K562 (cell line): ENCODE results near the gene TNC. TPM values are rescaled to one million over a fixed set of nuclear protein-coding genes. Genes with fewer than 3 reads are reported as not detected.

Experiments used
- ASH1L ChIP-seq: fragments of 450-650 bp; IDR thresholded peaks from 2 replicates; pipeline ENCODE4 v1.6.1; 2018; ENCODE audit warnings: borderline replicate concordance, mild to moderate bottlenecking, low read depth; ENCODE audit not compliant: partially characterized antibody
- CREB1 ChIP-seq, 2 experiments: sonication (generic) in 1 of 2; formaldehyde crosslinking in 1 of 2; IDR thresholded peaks; 2 replicates each; pipeline versions ENCODE4 v1.6.1 to v1.8.0; 2012 to 2022; ENCODE audit warnings: inconsistent platforms in 1 of 2, mild to moderate bottlenecking in 1 of 2, missing genetic modification reagents in 1 of 2, moderate library complexity in 1 of 2
- CSDE1 ChIP-seq, 2 experiments: fragments of 450-650 bp; IDR thresholded peaks; 2 replicates each; pipeline ENCODE4 v1.6.1; 2016; ENCODE audit warnings: mild to moderate bottlenecking in 1 of 2
- E2F8 ChIP-seq: fragments of 450-650 bp; IDR thresholded peaks from 2 replicates; pipeline ENCODE4 v1.7.1; 2018; ENCODE audit warnings: mild to moderate bottlenecking, low read depth; ENCODE audit not compliant: partially characterized antibody
- ETV1 ChIP-seq: fragments of 450-650 bp; conservative IDR thresholded peaks from 2 replicates; pipeline ENCODE4 v1.6.1; 2016; ENCODE audit warnings: missing genetic modification characterization, control low read depth, low read depth, missing compliant biosample characterization
- FIP1L1 ChIP-seq: fragments of 200-400 bp; formaldehyde crosslinking; IDR thresholded peaks from 2 replicates; pipeline ENCODE4 v1.6.1; 2018; ENCODE audit warnings: mild to moderate bottlenecking, low read depth, low read length; ENCODE audit not compliant: poor library complexity, severe bottlenecking
- GATA2 ChIP-seq: sonication (generic); formaldehyde crosslinking; IDR thresholded peaks from 2 replicates; pipeline ENCODE4 v1.4.0; 2020; ENCODE audit warnings: mild to moderate bottlenecking, missing genetic modification reagents
- GATAD2A ChIP-seq: fragments of 450-650 bp; IDR thresholded peaks from 2 replicates; pipeline ENCODE4 v1.6.1; 2017
- HDAC6 ChIP-seq: IDR thresholded peaks from 2 replicates; pipeline ENCODE4 v1.6.1; 2012; ENCODE audit warnings: low read depth, mild to moderate bottlenecking, control low read depth, inconsistent platforms, low read length, moderate library complexity
- HINFP ChIP-seq: fragments of 450-650 bp; conservative IDR thresholded peaks from 2 replicates; pipeline ENCODE4 v1.6.1; 2016; ENCODE audit warnings: missing genetic modification characterization, low read depth, mild to moderate bottlenecking, control low read depth, missing compliant biosample characterization
- MED1 ChIP-seq: sonication (generic); formaldehyde crosslinking; IDR thresholded peaks from 2 replicates; pipeline ENCODE4 v1.8.1; 2023; ENCODE audit warnings: missing genetic modification reagents, borderline replicate concordance
- MEF2A ChIP-seq: IDR thresholded peaks from 2 replicates; pipeline ENCODE4 v1.6.1; 2011; ENCODE audit warnings: low read depth, mild to moderate bottlenecking, low read length, moderate library complexity; ENCODE audit not compliant: control insufficient read depth
- NR4A1 ChIP-seq, 2 experiments: fragments of 250-450 bp in 1 of 2; fragments of 450-650 bp in 1 of 2; sonication (Bioruptor Pico) in 1 of 2; IDR thresholded peaks; 2 replicates each; pipeline versions ENCODE4 v1.4.0 to v1.6.1; 2016 to 2020; ENCODE audit warnings: mild to moderate bottlenecking in 2 of 2, missing compliant biosample characterization in 1 of 2, missing genetic modification characterization in 1 of 2, moderate library complexity in 1 of 2
- RBM25 ChIP-seq: fragments of 200-400 bp; formaldehyde crosslinking; IDR thresholded peaks from 2 replicates; pipeline ENCODE4 v1.6.1; 2018; ENCODE audit warnings: low read length, low read depth, moderate library complexity; ENCODE audit not compliant: severe bottlenecking
- SNIP1 ChIP-seq: fragments of 450-650 bp; IDR thresholded peaks from 2 replicates; pipeline ENCODE4 v1.7.1; 2017; ENCODE audit warnings: low read depth, mild to moderate bottlenecking
- SUPT5H ChIP-seq: fragments of 450-650 bp; IDR thresholded peaks from 2 replicates; pipeline ENCODE4 v1.6.1; 2016
- ZNF76 ChIP-seq: fragments of 250-450 bp; sonication (Bioruptor Pico); IDR thresholded peaks from 2 replicates; pipeline ENCODE4 v1.4.0; 2020; ENCODE audit warnings: mild to moderate bottlenecking, moderate library complexity, borderline replicate concordance
- polyA plus RNA-seq, 8 experiments: library from polyadenylated mRNA; depleted of rRNA in 4 of 8; stranded (reverse) in 5 of 8; unstranded in 3 of 8; fragments of >200 nt; fragmentation: Nextera tagmentation in 2 of 8; fragmentation: Illumina TruSeq in 1 of 8; extraction: Ambion mirVana in 2 of 8; extraction: Trizol in 1 of 8; gene quantifications; 2 replicates each; pipeline versions ENCODE4 v1.2.1 to v1.2.3, GENCODE V29; 2011 to 2014; ENCODE audit warnings: inconsistent platforms in 1 of 8, missing spikeins in 1 of 8
- total RNA-seq, 7 experiments: library from RNA; depleted of rRNA in 6 of 7; stranded (reverse); fragments of >200 nt in 6 of 7; fragmentation: Illumina TruSeq in 2 of 7; extraction: Trizol in 2 of 7; gene quantifications; 2 replicates each; pipeline versions ENCODE4 v1.2.1 to v1.2.3, GENCODE V29; 2011 to 2021; ENCODE audit warnings: low replicate concordance in 1 of 7
- TF ChIP-seq, protein P1 (sequence below): fragments of 250-450 bp; sonication (Bioruptor Pico); IDR thresholded peaks from 2 replicates; pipeline ENCODE4 v1.5.0; 2021; ENCODE audit warnings: mild to moderate bottlenecking, moderate library complexity

TNC gene
- total and polyA plus RNA-seq, 9 of the 15 experiments (the other 6 are each of a cell fraction or from before 2014, with no cell fraction given): under 0.01 to 0.29 TPM; not detected in 7

DNA sequence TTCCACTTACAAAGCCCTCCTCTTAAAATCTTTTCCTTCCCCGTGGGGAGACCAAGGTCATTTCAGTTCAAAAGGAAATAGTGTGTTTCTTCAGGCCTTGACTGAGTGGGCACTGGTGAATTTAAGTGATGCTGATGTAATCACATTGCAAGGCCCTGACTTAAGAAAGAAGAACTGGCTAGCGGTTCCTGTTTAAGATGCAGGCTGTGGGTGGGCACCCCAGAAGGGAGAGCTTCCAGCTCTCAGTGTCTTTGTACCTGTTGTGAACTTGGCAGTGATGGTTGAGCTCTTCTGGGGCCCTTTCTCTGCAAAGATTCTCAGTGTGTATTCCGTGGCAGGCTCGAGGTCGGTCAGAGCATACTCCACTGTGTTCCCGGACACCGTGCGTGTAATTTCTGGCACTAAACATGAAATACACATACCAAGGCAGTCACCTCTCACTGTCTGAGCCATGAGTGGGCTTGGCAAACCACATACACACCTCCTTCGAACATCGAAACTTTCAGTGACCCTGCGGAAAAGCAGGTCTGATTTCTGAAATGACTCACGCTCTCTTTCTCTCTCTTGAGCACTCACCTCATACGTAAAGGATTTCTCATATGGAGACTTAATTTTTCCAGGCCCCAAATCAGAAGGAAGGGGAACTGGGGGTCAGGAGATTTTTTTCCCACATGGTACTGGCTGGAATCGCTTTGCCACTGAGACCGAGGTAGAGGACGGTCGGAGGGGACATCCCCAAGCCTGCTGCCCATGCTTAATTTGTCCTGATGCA is 81.9 kb downstream of the TNC start (continued):
- TF ChIP-seq NR4A1 (CRISPR knock-in tag; IDR thresholded peaks at IDR 0.05) (no peak), NR4A1 (tag; IDR thresholded peaks at IDR 0.05) (no peak), ZNF76 (CRISPR knock-in tag) (no peak), FIP1L1 (no peak), SUPT5H (no peak), GATA2 (CRISPR knock-in tag) (no peak), MEF2A (no peak), ASH1L (no peak), SNIP1 (no peak), MED1 (no peak), HINFP (tag) (no peak), CSDE1 (IDR thresholded peaks at IDR 0.05) (no peak), RBM25 (no peak), HDAC6 (no peak), GATAD2A (no peak), CREB1 (IDR thresholded peaks at IDR 0.05) (no peak), CREB1 (CRISPR knock-in tag; IDR thresholded peaks at IDR 0.05) (no peak), E2F8 (no peak), ETV1 (peak; percentile 46; the same call in 1 of the 2 replicates)
- TF ChIP-seq, protein P1, sequence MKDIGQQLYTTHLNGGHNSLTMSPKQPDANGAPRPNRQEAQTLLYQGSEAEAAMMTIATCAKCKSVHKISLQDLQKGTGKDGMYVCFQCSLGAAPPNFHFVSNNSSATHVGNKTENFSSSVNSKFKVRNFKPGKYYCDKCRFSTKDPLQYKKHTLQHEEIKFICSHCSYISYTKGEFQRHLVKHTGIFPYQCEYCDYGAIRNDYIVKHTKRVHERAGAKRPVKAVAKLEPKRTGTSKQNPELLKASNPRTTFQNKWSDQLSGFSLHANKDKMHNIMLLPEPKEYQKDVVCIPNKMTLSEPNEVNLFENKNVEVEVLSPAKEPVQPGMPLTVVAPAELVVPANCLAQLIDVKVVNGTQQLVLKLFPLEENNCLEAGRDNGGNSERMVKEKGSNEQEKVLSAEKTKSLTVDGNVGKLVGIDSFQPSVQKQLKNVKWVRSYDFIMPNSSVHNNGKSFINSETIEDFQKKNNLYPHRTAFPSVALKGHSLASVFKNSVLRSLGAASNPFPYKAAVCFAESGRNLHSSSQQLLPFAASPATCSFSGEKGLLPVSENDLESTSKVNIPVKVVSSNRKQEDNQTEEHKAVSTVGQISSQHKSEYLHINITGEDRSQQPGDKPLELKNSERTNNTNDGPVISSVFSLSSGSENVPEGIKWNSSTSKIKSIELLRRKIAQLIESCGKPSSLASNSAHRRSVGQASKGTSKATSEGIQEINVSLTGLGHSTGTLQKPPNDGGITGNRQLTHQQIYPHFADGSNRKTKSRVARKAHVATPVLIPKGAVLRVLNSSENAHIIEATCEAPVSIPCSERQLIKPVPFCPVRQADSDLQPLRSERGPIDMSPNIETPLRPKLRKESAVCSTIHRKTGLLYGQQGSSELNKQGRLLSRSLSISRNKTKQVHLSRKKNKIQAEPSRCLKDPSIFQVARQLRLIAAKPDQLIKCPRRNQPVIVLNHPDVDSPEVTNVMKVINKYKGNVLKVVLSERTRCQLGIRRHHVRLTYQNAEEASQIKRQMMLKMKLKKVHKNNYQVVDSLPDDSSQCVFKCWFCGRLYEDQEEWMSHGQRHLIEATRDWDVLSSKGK (CRISPR knock-in tag): no peak
